Sigmoid colon (tissue), 4 donors: ENCODE measurements around the gene KRT75.

Experiments used
- CTCF ChIP-seq, 4 experiments: fragments of 450-650 bp in 3 of 4; fragments of 200-600 bp in 1 of 4; IDR thresholded peaks; one replicate each; pipeline ENCODE4 v1.5.1; 2016 to 2019; ENCODE audit warnings: antibody characterized with exemption in 4 of 4, mild to moderate bottlenecking in 3 of 4, moderate library complexity in 2 of 4
- POLR2A ChIP-seq, 2 donors: fragments of 450-650 bp; IDR thresholded peaks; one replicate each; pipeline ENCODE4 v1.6.1; 2016; ENCODE audit warnings: antibody characterized with exemption in 2 of 2, mild to moderate bottlenecking in 2 of 2, moderate library complexity in 2 of 2
- POLR2AphosphoS5 ChIP-seq, 4 donors: sonication (generic); formaldehyde crosslinking; IDR thresholded peaks; one replicate each; pipeline ENCODE4 v1.6.1; 2017; ENCODE audit warnings: antibody characterized with exemption in 4 of 4

GRCh38 chr12:52401526-52401925 is 32.6 kb downstream of the KRT75 start:
- TF ChIP-seq CTCF (IDR thresholded peaks at IDR 0.05): no peak
- TF ChIP-seq POLR2A (IDR thresholded peaks at IDR 0.05): no peak
- TF ChIP-seq POLR2AphosphoS5 (IDR thresholded peaks at IDR 0.05): no peak
